A549 (cell line): ENCODE results near the gene PRKCE. TPM values are rescaled to one million over a fixed set of nuclear protein-coding genes. Genes with fewer than 3 reads are reported as not detected.

Experiments used
- ATAC-seq, 2 experiments: fragments of 200-7000 bp in 1 of 2; fragments of >200 bp in 1 of 2; cut with Nextera tagmentation in 1 of 2; cut with Tn5 transposase in 1 of 2; 3 replicates each; pipeline versions ENCODE4 v1.8.0 to v1.9.1; 2018 to 2020; ENCODE audit warnings: mild to moderate bottlenecking in 1 of 2, moderate library complexity in 1 of 2
- CTCF ChIA-PET: fragments of 300-600 bp; sonication (Branson Sonifier 250); formaldehyde crosslinking; extraction: SDS; loops from one replicate; lab custom pipeline; 2021; ENCODE audit warnings: antibody characterized with exemption, inconsistent platforms; lab: Yijun Ruan, JAX
- POLR2A ChIA-PET: fragments of 350-600 bp; formaldehyde crosslinking; extraction: SDS; loops from one replicate; lab custom pipeline; 2021; ENCODE audit warnings: antibody characterized with exemption, inconsistent platforms; lab: Yijun Ruan, JAX
- DNase-seq, 2 experiments: peaks; one replicate each; pipeline versions ENCODE4 v3.0.0 to v3.0.0-alpha.2; 2011 to 2016; ENCODE audit warnings: low read depth in 1 of 2, low spot score in 1 of 2
- FAIRE-seq: peaks from 2 replicates; lab custom pipeline; 2011; peaks lifted over from hg19 to GRCh38; lab: Jason Lieb, UNC
- H3K27ac ChIP-seq, 2 experiments: fragments of >200 bp; sonication (Bioruptor Twin); formaldehyde crosslinking; 3 replicates each; pipeline ENCODE4 v1.5.1; 2016 to 2017
- H3K4me1 ChIP-seq: fragments of >200 bp; sonication (Bioruptor Twin); formaldehyde crosslinking; 3 replicates; pipeline ENCODE4 v1.6.1; 2016
- H3K4me2 ChIP-seq: fragments of >200 bp; sonication (Bioruptor Twin); formaldehyde crosslinking; 3 replicates; pipeline ENCODE4 v1.6.1; 2016
- H3K4me3 ChIP-seq: fragments of >200 bp; sonication (Bioruptor Twin); formaldehyde crosslinking; 3 replicates; pipeline ENCODE4 v1.5.1; 2016
- H3K9me3 ChIP-seq: fragments of >200 bp; sonication (Bioruptor Twin); formaldehyde crosslinking; 3 replicates; pipeline ENCODE4 v1.6.1; 2016
- CEBPB ChIP-seq, 2 experiments: fragments of >200 bp in 1 of 2; sonication (Bioruptor Twin) in 1 of 2; formaldehyde crosslinking in 1 of 2; IDR thresholded peaks; 2 replicates each; pipeline ENCODE4 v1.6.1; 2012 to 2016
- CHD2 ChIP-seq: fragments of 150-350 bp; IDR thresholded peaks from 2 replicates; pipeline ENCODE4 v1.6.1; 2014; ENCODE audit warnings: low read length; ENCODE audit not compliant: partially characterized antibody
- CHD4 ChIP-seq: fragments of 200-600 bp; sonication (generic); IDR thresholded peaks from 2 replicates; pipeline ENCODE4 v1.6.1; 2016; ENCODE audit warnings: antibody characterized with exemption, mild to moderate bottlenecking, borderline replicate concordance
- FOSL2 ChIP-seq, 2 experiments: fragments of 450-650 bp in 1 of 2; fragments of >200 bp in 1 of 2; sonication (Bioruptor Twin) in 1 of 2; formaldehyde crosslinking; IDR thresholded peaks; 2 replicates each; pipeline versions ENCODE4 v1.5.0 to v1.6.1; 2016 to 2020; ENCODE audit warnings: mild to moderate bottlenecking in 1 of 2, moderate library complexity in 1 of 2
- HDAC2 ChIP-seq: fragments of 200-600 bp; sonication (generic); IDR thresholded peaks from 2 replicates; pipeline ENCODE4 v1.6.1; 2016
- HOXA7 ChIP-seq: fragments of 250-450 bp; sonication (Bioruptor Pico); IDR thresholded peaks from 2 replicates; pipeline ENCODE4 v1.5.0; 2020; ENCODE audit warnings: mild to moderate bottlenecking, moderate library complexity
- JUN ChIP-seq, 2 experiments: fragments of >200 bp; sonication (Bioruptor Twin); formaldehyde crosslinking; IDR thresholded peaks; 2 replicates in 1 of 2; 3 replicates in 1 of 2; pipeline ENCODE4 v1.6.1; 2016 to 2017
- MYC ChIP-seq: IDR thresholded peaks from 2 replicates; pipeline ENCODE4 v1.6.1; 2012; ENCODE audit warnings: mild to moderate bottlenecking, inconsistent platforms, low read length, improper control_type of control experiment, borderline replicate concordance
- NFE2L2 ChIP-seq: fragments of 150-350 bp; conservative IDR thresholded peaks from 2 replicates; pipeline ENCODE4 v1.6.1; 2014; ENCODE audit warnings: low read length
- NPAS2 ChIP-seq: fragments of 250-450 bp; sonication (Bioruptor Pico); IDR thresholded peaks from 2 replicates; pipeline ENCODE4 v1.8.0; 2022; ENCODE audit warnings: mild to moderate bottlenecking, moderate library complexity, borderline replicate concordance
- NR3C1 ChIP-seq: fragments of >200 bp; sonication (Bioruptor Twin); formaldehyde crosslinking; IDR thresholded peaks from 3 replicates; pipeline ENCODE4 v1.6.1; 2017
- RAD21 ChIP-seq, 2 experiments: fragments of >200 bp in 1 of 2; sonication (Bioruptor Twin) in 1 of 2; formaldehyde crosslinking in 1 of 2; IDR thresholded peaks in 1 of 2; conservative IDR thresholded peaks in 1 of 2; 2 replicates in 1 of 2; 3 replicates in 1 of 2; pipeline ENCODE4 v1.6.1; 2012 to 2018; ENCODE audit warnings: inconsistent platforms in 1 of 2
- TFCP2L1 ChIP-seq: fragments of 250-450 bp; sonication (Bioruptor Pico); IDR thresholded peaks from 2 replicates; pipeline ENCODE4 v1.5.0; 2021; ENCODE audit warnings: mild to moderate bottlenecking
- ZFP36 ChIP-seq: fragments of 450-650 bp; IDR thresholded peaks from 2 replicates; pipeline ENCODE4 v1.6.1; 2014; ENCODE audit warnings: borderline replicate concordance; ENCODE audit not compliant: partially characterized antibody
- ZSCAN20 ChIP-seq: fragments of 250-450 bp; sonication (Bioruptor Pico); IDR thresholded peaks from 2 replicates; pipeline ENCODE4 v1.8.0; 2022; ENCODE audit warnings: mild to moderate bottlenecking, moderate library complexity
- WGBS: methylation state at CpG from one replicate; pipeline ENCODE4 v1.1.6; 2017; ENCODE audit errors: missing lambda C conversion rate; 5-methylcytosine and 5-hydroxymethylcytosine counted together
- polyA plus RNA-seq, 4 experiments: library from polyadenylated mRNA; depleted of rRNA in 3 of 4; stranded (reverse); fragments of >200 nt; fragmentation: RNase III in 1 of 4; extraction: RNeasy Plus Mini Kit Qiagen cat#74134 plus additional on column Dnase treatment in 1 of 4; gene quantifications; 2 replicates in 3 of 4; 3 replicates in 1 of 4; pipeline ENCODE4 v1.2.3, GENCODE V29; 2011 to 2017
- TF ChIP-seq, protein P1 (sequence below): IDR thresholded peaks from 2 replicates; pipeline ENCODE4 v1.6.1; 2012
- TF ChIP-seq, protein P2 (sequence below): fragments of >200 bp; sonication (Bioruptor Twin); formaldehyde crosslinking; IDR thresholded peaks from 3 replicates; pipeline ENCODE4 v1.5.1; 2016
- TF ChIP-seq, protein P3 (sequence below): fragments of 450-650 bp; IDR thresholded peaks from 2 replicates; pipeline ENCODE4 v1.6.1; 2014; ENCODE audit warnings: antibody characterized with exemption
- TF ChIP-seq, protein P4 (sequence below): fragments of 250-450 bp; sonication (Bioruptor Pico); IDR thresholded peaks from 2 replicates; pipeline ENCODE4 v1.5.0; 2021; ENCODE audit warnings: mild to moderate bottlenecking, moderate library complexity, borderline replicate concordance

The PRKCE gene
- polyA plus RNA-seq, 2 of the 4 experiments (the other 2 are of a cell fraction) = 11.5 to 12.0 TPM

DNA sequence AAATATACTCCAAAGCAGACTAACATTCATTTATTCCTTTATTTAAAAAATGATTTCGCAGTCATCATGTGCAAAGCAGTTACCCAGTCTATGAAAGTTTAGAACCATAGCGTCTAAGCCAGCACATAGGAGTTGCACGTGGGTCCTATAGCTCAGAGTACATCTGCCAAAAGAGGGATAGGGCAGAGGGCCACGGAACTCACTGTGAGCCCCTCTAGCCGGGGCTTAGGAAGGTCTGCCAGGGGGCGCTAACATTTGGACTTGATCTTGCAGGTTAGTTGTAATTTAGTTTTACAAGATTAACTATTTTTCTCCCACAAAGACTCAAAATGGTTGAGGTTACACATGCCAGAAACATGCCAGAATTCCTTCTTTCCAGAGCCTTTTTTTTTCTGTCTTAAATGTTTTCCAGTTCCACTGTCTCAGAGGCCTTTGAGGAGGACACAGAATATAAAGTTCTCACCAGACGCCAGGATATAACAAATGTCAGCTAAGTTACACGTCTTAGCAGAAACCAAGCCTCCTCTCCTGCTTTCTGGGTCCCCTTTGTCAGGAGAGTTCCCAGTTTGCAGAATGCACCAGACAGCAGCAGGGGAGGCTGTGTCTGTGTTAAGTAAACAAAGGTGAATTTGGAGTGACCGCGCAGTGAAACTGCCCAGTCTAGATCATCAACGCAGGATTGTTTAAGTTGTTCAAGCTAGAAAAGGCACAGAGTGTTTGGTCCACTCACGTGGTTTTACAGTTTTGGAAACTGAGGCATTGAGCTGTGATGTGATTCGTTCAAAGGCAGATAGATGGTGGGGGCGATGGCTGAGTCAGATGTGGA, 292.0 kb downstream of the PRKCE start:
- H3K4me1 ChIP-seq = peaks cover 44% of the 10 kb centered on the region
- POLR2A ChIA-PET = no interaction called here
- no peak for ATAC-seq

DNA sequence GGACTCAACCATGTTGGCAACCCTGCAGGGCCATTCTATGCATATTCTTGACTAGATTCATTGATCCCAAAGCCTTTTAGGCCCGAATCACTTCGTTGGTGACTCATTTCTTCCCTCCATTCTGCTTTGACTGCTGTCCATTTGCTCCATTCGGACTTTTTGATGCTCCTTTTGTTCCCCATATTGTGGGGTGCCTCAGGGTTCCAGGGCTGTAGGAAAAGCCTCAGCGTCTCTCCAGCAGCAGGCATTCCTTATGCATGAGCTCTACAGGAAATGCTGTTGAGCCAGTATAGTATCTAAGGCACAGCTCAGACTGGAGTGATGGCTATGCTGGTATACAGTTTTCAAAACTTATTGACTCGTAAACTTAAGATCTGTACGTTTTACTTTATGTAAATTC, 292.6 kb downstream of the PRKCE start:
- WGBS = 77% methylated on average over 6 of the region's 6 CpGs
- H3K4me3 ChIP-seq = no peak overlapping the region
- TF ChIP-seq, protein P1, sequence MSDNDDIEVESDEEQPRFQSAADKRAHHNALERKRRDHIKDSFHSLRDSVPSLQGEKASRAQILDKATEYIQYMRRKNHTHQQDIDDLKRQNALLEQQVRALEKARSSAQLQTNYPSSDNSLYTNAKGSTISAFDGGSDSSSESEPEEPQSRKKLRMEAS = no peak
- TF ChIP-seq FOSL2 (IDR thresholded peaks at IDR 0.05) = no peak
- TF ChIP-seq FOSL2 (CRISPR knock-in tag; IDR thresholded peaks at IDR 0.05) = peak; percentile 22; the same call in 1 of the 2 replicates
- ChIA-PET CTCF (interaction anchor here (2.2 to 2.3 kb wide), 2 partner anchors 19 to 49 kb away, joined by 9 to 15 read pairs; no protein-coding TSS in a partner anchor), POLR2A (no interaction called here)
- H3K4me1 ChIP-seq = peaks cover 42% of the 10 kb centered on the region
- DNase-seq (no peak), FAIRE-seq (no peak), ATAC-seq (peak in 1 of 2 experiments; percentile 38; a peak in 2 of 6 replicates)
- no peaks in the 10 kb centered on the region for H3K9me3 ChIP-seq
- H3K4me2 ChIP-seq = no peak overlapping the region
- H3K27ac ChIP-seq = no peak overlapping the region

More for the DNA sequence above, 292.0 kb downstream of the PRKCE start:
- FAIRE-seq (no peak), DNase-seq (no peak)
- H3K4me3 ChIP-seq = no peak overlapping the region
- peak overlapping the region in 1 of 2 experiments; percentile 33; a peak in 3 of 6 replicates for H3K27ac ChIP-seq
- no peak overlapping the region for H3K4me2 ChIP-seq
- TF ChIP-seq RAD21 (conservative IDR thresholded peaks at IDR 0.05 in 1 of 2, IDR thresholded peaks at IDR 0.05 in 1 of 2) = 0 out of 5 replicates have a peak, but pooled peaks of 1 of the 2 experiments have one; percentile 5
- TF ChIP-seq, protein P2, sequence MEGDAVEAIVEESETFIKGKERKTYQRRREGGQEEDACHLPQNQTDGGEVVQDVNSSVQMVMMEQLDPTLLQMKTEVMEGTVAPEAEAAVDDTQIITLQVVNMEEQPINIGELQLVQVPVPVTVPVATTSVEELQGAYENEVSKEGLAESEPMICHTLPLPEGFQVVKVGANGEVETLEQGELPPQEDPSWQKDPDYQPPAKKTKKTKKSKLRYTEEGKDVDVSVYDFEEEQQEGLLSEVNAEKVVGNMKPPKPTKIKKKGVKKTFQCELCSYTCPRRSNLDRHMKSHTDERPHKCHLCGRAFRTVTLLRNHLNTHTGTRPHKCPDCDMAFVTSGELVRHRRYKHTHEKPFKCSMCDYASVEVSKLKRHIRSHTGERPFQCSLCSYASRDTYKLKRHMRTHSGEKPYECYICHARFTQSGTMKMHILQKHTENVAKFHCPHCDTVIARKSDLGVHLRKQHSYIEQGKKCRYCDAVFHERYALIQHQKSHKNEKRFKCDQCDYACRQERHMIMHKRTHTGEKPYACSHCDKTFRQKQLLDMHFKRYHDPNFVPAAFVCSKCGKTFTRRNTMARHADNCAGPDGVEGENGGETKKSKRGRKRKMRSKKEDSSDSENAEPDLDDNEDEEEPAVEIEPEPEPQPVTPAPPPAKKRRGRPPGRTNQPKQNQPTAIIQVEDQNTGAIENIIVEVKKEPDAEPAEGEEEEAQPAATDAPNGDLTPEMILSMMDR = peak; percentile 32; the same call in 2 of the 3 replicates
- TF ChIP-seq CHD4 = no peak
- WGBS = 88% methylated on average over 14 of the region's 14 CpGs
- CTCF ChIA-PET = interaction anchor here (1.2 to 2.3 kb wide), 3 partner anchors 20 to 61 kb away, joined by 3 to 15 read pairs (median 9); no protein-coding TSS in a partner anchor
- no peaks in the 10 kb centered on the region for H3K9me3 ChIP-seq

DNA sequence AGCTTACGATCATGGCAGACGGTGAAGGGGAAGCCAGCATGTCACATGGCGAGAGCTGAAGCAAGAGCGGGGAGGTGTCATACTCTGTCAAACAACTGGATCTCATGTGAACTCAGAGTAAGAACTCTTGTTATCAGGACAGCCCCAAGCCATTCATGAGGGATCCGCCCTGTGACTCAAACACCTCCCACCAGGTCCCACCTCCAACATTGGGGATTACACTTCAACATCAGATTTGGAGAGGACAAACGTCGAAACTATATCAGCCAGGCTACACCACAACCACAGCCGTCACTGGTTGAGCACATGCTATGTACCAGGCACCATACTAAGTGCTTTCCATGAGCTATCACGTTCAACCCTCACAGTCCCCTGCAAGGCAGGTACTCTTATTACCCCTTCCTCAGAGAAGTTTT, 293.8 kb downstream of the PRKCE start:
- CTCF ChIA-PET = interaction anchor here (1.1 to 2.3 kb wide), 5 partner anchors 10 to 705 kb away, joined by 3 to 13 read pairs (median 3); no protein-coding TSS in a partner anchor
- H3K4me2 ChIP-seq = no peak overlapping the region
- TF ChIP-seq NFE2L2 (no peak), NR3C1 (no peak), NPAS2 (CRISPR knock-in tag) (no peak), MYC (no peak), CHD4 (no peak), HDAC2 (no peak), TFCP2L1 (no peak), ZFP36 (no peak), HOXA7 (CRISPR knock-in tag) (no peak), CHD2 (no peak), ZSCAN20 (CRISPR knock-in tag) (no peak), CEBPB (IDR thresholded peaks at IDR 0.05) (no peak), JUN (IDR thresholded peaks at IDR 0.05) (no peak)
- TF ChIP-seq, protein P3, sequence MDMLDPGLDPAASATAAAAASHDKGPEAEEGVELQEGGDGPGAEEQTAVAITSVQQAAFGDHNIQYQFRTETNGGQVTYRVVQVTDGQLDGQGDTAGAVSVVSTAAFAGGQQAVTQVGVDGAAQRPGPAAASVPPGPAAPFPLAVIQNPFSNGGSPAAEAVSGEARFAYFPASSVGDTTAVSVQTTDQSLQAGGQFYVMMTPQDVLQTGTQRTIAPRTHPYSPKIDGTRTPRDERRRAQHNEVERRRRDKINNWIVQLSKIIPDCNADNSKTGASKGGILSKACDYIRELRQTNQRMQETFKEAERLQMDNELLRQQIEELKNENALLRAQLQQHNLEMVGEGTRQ = no peak
- TF ChIP-seq, protein P4, sequence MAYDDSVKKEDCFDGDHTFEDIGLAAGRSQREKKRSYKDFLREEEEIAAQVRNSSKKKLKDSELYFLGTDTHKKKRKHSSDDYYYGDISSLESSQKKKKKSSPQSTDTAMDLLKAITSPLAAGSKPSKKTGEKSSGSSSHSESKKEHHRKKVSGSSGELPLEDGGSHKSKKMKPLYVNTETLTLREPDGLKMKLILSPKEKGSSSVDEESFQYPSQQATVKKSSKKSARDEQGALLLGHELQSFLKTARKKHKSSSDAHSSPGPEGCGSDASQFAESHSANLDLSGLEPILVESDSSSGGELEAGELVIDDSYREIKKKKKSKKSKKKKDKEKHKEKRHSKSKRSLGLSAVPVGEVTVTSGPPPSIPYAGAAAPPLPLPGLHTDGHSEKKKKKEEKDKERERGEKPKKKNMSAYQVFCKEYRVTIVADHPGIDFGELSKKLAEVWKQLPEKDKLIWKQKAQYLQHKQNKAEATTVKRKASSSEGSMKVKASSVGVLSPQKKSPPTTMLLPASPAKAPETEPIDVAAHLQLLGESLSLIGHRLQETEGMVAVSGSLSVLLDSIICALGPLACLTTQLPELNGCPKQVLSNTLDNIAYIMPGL = no peak
- TF ChIP-seq, protein P1 = no peak
- H3K4me3 ChIP-seq = no peak overlapping the region
- H3K9me3 ChIP-seq = no peaks in the 10 kb centered on the region
- ATAC-seq = no peak; a peak in 1 of 6 replicates
- WGBS = 96% methylated on average over 9 of the region's 9 CpGs
- H3K4me1 ChIP-seq = peaks cover 31% of the 10 kb centered on the region
- POLR2A ChIA-PET = no interaction called here
- H3K27ac ChIP-seq = peak overlapping the region in 1 of 2 experiments; percentile 17; a peak in 1 of 6 replicates
- no peak for FAIRE-seq
- DNase-seq = no peak
